Posterior vena cava (tissue), 2 donors: ENCODE results near the gene PEX10. TPM values are rescaled to one million over a fixed set of nuclear protein-coding genes. Genes with fewer than 3 reads are reported as not detected.
A peak's percentile ranks its signal among the peaks of the same experiment; 100 is the strongest.

Source experiments
- DNase-seq: peaks from one replicate; pipeline ENCODE4 v3.0.0-alpha.2; 2020; ENCODE audit warnings: low spot score
- intact Hi-C, 2 donors: fragments of 100-400 bp; cut with DNase I; formaldehyde crosslinking; loops; one replicate each; pipeline versions ENCODE4 v1.14.1 to v1.14.2; 2022 to 2023
- total RNA-seq, 2 donors: library from RNA; stranded (reverse); fragmentation: NEBNext Ultra II Directional; extraction: Animal tissue kit (Norgen Biotek cat#: 25700); gene quantifications; one replicate each; pipeline ENCODE4 v1.2.1, GENCODE V29; 2021
- donor health status: DM: yes; HTN: yes; CAD: no.
- donor health status: DM: yes; HTN: yes; CAD: no.

PEX10 gene
- total RNA-seq, 2 donors from 2014 or later: 10.9 to 13.1 TPM

DNA sequence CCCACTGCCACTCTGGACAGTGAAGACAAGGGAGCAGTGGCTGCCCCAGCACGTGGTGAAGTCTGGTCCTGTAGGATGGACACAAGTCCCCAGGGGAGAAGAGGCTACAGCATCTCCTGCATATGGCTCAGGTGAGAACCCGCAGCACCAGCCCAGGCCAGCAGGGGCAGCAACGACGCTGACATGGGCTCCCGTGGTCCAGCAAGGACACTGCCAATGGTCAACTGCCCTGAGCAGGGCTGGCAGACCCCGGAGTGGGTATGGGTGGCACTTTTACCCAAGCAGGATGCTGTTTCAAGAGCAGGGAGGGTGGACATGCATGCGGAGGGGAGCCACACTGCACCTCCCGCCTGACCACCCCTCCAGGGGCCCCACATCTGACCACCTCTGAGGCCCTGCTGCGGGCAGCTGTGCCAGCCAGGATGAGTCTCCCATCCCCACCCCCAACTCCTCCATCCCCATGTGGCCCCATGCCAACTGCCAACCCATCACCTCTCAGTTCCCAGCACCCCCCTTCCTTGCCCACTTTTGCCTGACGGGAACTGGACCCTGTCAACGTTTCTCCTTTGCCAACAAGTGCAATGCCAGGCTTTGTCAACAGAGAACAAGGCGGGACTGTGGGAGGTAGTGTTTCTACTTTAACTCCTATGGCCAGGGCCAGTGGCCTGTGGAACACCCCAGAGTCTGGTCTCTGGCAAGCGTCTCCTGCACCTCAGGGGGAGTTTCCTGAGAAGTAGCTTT is 29.6 kb downstream of the PEX10 start:
- intact Hi-C loops: loop anchor here in 1 of 2 donors (1.0 to 2.0 kb wide), 2 partner anchors 64 to 186 kb away; no protein-coding TSS in a partner anchor

DNA sequence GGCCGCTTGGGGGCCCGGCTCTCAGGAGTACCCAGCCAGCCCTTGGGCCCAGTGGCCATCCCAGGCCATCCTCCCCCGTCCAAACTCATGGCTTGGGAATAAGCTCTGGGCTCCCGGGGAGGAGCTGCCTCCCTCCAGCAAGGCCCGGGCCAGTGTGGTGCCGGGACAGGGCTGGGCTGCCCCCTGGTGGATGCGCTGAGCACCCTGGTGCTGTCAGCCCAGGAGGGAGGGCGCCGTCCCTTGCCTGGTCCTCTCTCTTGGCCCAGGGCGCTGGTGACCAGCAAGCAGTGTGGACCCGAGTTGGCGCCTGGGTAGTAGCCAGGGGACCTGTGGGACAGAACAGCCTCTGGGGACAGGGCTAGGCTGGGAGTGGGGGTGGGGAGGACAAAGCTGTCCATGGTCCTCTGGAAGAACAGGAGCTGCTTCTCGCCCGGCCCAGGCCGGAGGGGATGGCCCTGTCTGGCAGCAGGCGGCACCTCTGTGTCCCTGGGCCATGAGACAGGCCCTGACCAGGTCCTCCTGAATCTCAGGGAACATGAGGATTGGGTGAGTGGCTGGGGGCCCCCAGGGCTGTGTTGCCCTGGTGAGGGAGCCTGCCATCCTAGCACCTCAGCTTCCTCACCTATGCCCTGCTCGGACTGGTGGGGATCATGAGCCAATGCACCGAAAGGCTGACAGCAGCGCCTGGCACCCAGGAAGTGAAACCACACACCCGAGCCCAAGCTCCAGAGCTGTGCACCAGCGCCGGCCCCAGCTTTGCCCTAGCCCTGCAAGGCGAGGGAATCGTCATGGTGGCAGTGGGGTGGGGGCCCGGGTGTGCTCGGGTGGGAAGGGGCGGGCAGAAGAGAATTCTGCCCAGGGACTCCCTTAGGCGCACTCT is 30.4 kb downstream of the PEX10 start:
- intact Hi-C loops: loop anchor here (1.0 to 2.0 kb wide), 3 partner anchors 64 to 187 kb away; partner anchors contain the start of gene FAAP20 (in 1 of the 2)
- peak; percentile 95 for DNase-seq

More for the DNA sequence above, 29.6 kb downstream of the PEX10 start:
- peak; percentile 73 for DNase-seq

DNA sequence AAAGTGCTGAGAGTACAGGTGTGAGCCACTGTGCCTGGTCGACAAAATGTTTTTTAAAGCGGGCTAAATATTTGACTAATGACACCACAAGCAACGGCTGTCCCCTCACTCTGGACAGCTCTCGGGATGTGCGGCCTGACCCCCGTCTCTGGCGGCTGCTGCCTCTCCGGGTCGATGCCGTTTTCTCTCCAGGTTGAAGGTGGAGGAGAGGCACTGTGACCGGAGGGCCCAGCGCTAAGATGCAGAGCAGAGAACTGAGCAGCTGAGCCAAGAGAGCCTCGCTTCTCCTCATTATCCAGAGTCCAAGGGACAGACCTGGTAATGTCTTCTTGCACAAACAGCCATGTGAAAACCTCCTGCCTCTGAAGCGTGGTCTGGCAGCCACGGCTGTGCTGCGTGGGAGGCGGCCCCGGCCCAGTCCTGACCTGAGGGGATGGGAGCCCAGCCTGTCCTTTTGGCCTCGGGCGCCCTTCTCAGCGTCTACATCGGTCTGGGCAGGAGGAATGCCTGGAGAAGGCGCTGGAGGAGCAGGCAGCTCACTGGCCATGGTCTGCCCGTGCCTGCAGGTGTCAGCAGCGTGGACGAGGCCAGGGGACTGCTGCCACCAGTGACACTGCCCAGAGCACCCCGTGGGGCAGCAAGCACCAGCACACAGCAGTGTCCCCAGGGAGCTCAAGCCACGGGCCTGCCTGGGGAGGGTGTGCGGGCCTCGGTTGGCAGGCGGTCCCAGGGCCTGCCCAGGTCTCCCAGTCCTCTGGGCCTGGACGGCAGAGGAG is 31.4 kb downstream of the PEX10 start:
- peak; percentile 80 for DNase-seq
- intact Hi-C loops: loop anchor here in 1 of 2 donors (2.0 kb wide), 1 partner anchor 186 kb away; the partner anchor contains the start of gene FAAP20

DNA sequence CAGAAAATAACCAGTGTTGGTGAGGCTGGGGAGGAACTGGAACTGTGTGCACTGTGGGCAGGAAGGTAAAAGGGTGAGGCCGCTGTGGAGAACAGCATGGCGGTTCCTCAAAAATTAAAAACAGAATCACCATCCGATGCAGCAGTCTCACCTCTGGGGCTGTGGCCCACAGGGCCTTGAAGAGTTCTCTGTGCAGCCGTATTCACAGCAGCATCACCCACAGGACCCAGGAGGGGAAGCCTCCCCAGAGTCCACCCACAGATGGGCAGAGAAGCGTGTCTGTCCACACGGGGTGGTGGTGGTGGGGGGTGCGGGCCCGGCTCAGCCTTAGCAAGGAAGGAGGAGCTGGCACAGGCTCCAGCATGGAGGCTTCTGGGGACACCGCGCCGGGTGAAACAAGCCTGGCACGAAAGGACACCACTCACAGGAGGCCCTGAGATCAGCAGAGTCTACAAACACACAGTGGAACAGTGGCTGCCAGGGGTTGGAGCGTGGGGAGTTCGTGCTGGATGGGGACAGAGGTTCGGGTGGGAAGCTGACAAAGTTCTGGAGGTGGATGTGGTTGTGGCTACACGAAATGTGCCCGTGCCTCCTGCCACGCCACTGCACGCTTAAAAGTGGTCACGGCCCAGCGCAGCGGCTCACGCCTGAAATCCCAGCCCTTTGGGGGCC is 32.5 kb downstream of the PEX10 start:
- intact Hi-C loops: loop anchor here in 1 of 2 donors (2.0 kb wide), 1 partner anchor 185 kb away; the partner anchor contains the start of gene FAAP20
- peak; percentile 74 for DNase-seq

DNA sequence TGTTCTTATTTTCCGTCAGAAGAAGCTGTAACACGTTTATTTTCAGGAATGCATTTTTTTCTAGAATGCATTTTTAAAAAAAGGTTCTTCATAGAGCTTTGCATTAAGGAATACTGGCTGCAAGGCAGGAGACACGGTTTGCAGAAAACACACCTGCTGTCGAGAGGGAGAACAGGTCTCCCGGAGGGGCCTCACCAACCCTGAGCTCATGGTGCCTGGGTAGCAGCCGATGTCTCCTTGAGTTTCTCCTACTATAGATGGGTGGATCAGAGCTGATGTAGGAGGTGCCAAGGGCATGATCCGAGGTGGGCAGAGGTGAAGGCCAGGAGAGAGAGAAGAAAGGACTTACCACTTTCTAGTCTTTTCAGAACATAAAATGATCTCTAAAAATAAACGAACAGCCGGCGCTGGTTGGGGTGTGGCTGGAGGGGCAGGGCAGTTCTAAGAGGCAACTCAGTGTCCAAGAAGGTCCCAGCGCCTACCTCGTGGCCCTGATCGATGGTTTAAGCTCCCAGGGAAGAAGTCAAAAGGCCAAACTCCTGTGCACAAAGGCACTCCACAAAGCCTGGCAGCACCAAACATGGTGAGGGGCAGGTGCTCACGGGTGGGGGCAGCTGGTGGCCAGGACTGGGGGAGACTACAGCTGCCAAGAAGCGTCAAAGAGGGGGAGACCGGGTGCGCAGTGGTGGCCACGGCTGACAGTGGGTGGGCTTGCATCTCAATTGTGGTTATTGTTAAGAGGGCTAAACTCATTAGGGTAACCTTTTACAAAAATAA is 33.2 kb downstream of the PEX10 start:
- peak; percentile 67 for DNase-seq
- intact Hi-C loops: no loop called here

DNA sequence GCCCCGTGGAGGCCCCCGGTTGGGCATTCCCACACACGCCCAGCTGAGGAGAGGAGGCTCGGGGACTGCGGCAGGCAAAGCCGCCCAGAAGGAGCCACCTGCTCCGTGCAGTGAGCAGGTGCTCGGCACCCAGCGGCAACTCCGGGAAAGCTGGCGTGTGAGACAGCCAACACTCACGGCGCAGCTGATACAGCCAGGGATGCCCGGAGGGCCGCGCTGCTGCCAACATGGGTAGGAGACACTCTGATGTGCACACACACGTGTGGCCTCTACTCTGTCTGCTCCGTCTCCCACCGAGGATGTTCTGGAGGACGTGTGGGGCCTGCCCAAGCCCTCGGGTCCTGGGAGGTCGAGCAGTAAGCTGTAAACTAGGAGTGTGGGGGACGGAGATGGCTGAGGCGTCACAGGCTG is 33.9 kb downstream of the PEX10 start:
- intact Hi-C loops: no loop called here
- peak; percentile 72 for DNase-seq

DNA sequence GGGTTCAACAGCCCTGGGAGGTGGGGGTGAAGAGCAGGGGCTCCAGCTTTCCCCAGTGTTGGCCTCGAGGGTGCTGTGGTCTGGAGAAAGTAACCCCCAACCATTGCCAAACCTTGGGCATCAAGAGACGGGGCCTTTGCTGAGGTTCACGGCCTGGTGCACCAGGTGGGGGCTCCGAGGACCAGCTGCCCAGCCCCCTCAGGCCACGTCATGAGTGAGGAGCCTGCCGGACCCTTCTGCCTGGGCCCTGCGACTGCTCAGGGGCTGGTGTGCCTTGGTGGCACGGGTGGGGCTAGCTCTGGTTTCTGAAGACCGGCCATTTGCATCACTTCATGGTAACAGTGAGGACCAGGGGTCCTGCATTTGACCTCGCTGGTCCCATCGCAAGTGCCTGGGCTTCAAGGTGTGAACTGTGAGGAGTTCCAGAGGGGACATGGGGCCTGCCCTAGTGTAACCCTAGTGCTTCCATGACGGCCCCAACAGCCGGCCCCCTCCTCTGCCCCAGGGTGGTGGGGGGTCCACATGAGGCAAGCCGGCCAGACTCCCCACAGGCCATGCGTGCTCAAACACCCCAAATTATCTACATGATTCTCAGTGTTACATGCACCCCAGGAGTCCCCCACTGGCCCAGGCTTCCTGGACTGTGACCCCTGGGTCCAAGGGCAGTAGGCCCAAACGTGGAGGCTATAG is 34.5 kb downstream of the PEX10 start:
- intact Hi-C loops: no loop called here
- DNase-seq: peak; percentile 66

DNA sequence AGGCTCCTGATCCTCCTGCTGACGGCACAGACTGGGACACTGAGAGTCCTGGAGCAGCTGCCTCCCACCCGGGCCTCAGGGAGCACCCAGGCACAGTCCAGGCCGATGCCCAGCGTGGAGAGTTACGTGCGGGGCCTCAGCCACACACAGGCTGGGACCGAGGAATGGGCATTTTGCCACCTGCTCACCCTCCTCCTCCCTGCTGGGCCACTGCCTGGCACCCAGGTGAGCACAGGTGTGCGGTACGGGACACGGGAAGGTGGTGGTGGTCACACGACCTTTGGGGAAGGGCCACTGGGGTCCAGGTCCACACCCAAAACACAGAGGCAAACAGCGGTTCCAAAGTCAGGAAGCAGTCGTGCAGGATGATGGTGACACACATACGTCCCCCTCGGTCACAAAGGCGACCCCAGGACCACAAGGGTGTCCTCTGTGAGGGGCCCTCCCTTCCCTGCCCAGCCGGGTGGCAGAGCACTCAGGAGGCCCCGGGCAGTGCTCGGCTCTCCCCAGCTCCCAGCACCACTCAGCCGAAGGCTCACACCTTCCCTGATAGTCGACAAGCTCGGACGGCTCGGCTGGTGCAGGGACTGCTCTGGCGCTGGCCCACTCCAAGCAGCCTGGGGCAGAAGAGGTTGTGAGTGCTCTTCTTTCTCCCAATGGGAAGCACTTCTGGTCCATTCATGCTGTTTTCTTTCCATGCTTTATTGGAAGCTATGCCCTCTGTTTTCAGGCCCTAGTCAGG is 35.3 kb downstream of the PEX10 start:
- DNase-seq: peak; percentile 68
- intact Hi-C loops: no loop called here

DNA sequence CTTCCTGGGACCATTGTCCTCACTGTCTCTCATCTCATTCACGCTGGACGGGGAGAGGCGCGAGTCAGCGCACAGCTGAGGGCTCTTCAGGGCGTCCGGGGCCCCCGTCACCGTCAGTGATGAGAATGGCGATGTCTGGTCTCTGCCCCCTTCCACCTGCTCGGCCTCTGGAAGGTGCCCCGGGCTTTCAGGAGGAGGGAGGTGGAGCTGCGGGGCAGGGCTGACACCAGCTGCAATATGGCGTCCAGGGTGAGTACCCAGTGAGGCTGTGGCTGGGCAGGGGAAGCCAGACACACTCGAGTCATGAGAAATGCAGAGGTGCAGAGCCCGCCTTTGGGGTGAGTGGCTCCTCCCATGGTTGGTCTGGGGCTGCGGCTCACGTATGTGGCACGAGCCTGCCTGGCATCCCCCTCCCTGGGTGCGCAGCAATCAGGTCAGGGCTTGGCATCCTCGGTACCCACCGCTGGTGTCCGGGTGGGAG is 36.1 kb downstream of the PEX10 start:
- intact Hi-C loops: no loop called here

DNA sequence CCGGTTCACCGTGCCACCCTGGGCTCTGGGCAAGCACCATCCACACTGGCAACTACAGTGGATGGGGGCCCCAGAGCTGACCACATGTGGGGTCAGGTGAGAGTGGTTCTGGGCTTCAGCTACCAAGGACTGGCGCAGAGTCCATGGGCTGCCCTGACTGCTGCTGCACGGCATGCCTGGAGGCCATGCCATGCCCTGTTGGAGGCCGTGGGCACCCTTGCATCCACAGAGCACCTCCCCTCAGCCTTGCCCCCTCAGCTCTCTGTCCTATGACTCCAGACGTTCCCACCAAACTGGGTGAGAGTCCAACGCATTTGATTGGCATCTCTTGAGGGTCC is 36.5 kb downstream of the PEX10 start:
- intact Hi-C loops: no loop called here
- DNase-seq: no peak

More for the DNA sequence above, 36.1 kb downstream of the PEX10 start:
- peak; percentile 72 for DNase-seq

DNA sequence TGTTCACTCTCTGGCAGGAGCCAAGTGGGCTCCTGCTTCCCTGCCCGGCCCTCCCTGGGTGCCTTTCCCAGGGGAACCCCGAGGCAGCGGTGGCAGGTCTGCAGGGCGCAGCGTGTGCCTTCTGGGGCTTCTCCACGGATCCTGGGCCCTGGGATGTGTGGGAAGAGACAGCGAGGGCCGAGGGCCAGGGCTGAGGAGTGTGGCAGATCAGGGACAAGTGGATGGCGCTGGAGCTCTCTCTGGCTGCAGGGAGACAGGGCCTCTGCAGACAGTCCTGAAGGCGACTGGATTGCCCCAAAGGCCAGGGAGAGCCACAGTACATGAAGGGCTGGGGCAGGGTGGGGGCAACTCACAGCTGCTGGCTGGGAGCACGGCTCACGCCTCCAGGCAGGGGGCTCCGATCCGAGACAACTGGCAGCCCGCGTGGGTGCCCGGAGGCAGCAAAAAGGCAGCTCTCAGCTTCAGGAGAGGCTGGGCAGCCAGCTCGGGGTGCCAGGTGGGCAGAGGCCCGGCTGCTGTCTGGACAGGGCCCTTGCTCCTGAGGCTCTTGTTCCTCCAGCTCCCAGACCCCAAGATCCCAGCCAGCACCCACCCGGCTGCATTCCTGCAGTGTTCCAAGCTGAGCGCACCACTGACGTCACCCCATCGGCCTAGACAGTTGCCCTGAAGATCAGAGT is 37.0 kb downstream of the PEX10 start:
- DNase-seq: peak; percentile 78
- intact Hi-C loops: no loop called here

DNA sequence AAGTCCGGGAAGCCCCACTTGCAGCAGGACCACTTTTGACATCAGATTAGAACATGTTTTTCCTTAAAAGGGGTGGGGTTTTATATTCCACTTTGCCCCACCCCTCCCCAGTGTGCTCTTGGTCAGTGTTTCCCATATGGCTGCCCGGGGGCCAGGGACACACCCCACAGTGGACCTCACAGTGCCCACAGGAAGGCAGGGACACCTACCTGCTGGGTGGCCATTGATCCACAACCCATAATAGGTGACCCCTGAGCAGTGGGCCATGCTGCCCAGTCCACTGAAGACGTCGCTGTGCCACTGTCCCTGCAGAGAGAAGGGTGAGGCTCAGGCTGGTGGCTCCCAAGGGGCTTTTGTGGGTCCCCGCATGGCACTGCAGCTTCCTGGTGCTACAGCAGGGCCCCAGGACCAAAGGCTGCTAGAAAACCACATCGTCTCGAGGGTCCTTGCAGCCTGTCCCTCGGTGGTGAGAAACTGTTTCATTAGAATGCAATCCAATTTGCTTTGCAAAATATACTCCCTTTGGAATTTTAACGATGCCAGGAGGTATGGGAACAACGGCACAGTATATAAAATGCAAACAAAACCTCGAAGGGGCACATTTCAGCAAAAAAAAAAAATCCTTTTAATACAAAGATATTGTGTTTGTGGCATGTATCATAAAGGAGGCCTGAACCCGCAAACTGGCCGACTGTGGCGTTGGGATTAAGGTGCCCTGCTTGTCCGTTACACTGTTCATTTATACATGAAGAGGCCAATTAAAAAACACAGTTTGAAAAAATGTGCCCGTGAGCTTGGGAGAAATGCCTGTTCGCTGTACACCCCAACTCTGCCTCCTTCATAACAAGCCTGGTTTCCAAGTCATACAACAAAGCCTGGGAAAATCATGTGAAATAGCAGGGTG is 37.9 kb downstream of the PEX10 start:
- intact Hi-C loops: loop anchor here (5.0 kb wide), 2 partner anchors 37 to 47 kb away; no protein-coding TSS in a partner anchor
- DNase-seq: peak; percentile 8

DNA sequence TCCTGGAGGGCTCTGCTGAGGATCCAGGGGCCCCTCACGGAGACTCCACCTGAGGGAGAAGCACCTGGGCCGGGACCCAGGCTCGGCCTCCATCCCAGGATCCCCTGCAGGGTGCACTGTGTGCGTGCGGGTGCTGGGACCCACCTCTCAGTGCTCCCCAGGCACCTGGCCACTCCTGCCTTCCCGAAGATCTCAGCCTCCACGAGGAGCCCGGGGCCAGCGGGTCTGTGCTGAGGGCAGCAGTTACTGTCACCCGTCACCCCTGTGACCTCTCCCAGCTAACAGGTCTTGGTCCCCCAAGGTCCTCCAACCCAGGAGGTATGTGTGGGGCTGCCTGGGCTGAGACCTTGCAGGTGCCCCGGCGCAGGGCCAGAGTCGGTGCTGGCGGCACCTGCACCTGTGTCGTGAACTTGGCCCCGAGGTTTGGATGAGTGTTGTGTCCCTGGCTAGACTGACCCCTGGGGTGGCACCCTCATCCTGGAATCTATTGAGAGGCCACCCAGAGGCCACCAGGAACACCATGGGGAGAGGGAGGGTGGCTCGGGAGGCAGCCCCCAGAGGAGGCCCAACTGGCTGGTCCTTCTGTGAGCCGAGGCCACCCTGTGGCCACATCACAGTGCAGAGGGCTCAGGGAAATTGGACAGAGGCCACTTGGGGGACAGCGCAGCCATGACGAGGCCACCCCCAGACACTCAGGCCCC is 38.7 kb downstream of the PEX10 start:
- peak; percentile 72 for DNase-seq
- intact Hi-C loops: loop anchor here (5.0 kb wide), 2 partner anchors 36 to 46 kb away; no protein-coding TSS in a partner anchor
